Retinal pigment epithelial cell (primary cell): Measurements from ENCODE around the gene DICER1.

Experiments
- DNase-seq: peaks from one replicate; pipeline ENCODE4 v3.0.0-alpha.2; 2010; ENCODE audit warnings: low read depth
- H3K4me3 ChIP-seq: 2 replicates; pipeline ENCODE4 v1.5.1; 2011; ENCODE audit warnings: mild to moderate bottlenecking, low read length, control low read depth, moderate library complexity
- TF ChIP-seq, protein P1 (sequence below): conservative IDR thresholded peaks from 2 replicates; pipeline ENCODE4 v1.5.1; 2011; ENCODE audit warnings: low read depth, low read length, control low read depth, inconsistent platforms

DICER1 gene

DNA sequence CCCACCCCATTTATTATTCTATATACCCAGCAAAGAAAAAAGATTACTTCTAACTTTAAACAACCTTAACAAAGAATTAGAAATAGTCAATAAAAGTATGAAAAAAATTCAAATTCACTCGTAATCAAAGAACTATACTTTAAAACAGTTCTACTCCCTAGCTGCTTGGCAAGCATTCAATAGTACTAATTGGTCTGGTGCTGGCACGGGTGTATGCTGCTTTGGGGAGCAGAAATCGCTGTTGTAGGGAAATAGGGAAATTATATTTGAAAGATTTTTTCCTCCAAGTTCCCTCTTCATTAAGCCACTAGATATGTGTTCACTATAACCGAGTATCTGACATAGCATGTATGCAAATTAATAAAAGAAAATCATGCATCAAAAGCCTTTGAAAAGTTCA lies 65.7 kb downstream of the DICER1 start:
- TF ChIP-seq, protein P1, sequence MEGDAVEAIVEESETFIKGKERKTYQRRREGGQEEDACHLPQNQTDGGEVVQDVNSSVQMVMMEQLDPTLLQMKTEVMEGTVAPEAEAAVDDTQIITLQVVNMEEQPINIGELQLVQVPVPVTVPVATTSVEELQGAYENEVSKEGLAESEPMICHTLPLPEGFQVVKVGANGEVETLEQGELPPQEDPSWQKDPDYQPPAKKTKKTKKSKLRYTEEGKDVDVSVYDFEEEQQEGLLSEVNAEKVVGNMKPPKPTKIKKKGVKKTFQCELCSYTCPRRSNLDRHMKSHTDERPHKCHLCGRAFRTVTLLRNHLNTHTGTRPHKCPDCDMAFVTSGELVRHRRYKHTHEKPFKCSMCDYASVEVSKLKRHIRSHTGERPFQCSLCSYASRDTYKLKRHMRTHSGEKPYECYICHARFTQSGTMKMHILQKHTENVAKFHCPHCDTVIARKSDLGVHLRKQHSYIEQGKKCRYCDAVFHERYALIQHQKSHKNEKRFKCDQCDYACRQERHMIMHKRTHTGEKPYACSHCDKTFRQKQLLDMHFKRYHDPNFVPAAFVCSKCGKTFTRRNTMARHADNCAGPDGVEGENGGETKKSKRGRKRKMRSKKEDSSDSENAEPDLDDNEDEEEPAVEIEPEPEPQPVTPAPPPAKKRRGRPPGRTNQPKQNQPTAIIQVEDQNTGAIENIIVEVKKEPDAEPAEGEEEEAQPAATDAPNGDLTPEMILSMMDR = no peak
- no peak for DNase-seq

DNA sequence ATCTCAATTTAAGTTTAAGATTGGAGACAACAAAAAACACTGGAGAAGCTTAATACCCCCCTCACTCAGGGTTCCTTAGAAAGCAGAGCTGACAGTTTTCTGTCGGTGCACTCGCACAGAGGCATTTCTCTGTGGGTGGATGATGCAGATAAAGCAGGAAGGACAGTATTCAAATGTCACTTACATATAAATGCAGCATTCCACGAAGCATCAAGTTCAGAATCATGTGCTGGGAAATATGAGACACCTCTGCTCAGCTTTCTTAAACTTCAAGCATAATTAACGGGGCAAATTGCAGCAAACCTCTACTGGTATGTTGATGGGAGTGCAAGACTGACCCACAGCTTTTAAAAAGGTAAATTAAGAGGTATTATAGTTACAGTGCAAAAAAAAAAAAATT lies 68.7 kb downstream of the DICER1 start:
- no peak overlapping the region for H3K4me3 ChIP-seq
- TF ChIP-seq, protein P1 = no peak
- DNase-seq = no peak

More for the DNA sequence above, 65.7 kb downstream of the DICER1 start:
- H3K4me3 ChIP-seq = no peak overlapping the region

DNA sequence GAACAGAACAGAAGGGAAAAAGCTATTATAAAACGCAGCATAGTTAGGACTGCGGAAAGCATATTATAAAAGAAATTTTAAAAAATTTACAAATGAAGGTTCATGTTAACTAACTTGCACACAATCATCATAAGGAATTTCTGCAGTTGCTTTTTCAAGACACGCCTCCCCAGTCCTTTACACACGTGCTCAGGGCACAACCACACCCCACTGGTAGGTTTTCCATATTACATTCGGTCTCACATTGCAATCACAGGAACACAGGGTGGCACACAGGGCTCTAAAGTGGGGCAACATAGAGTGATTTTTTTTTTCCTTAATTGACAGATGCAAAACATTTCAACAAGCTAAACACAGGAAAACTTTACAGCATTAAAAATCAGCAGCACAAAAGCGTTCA lies 69.7 kb downstream of the DICER1 start:
- TF ChIP-seq, protein P1 = no peak
- H3K4me3 ChIP-seq = no peak overlapping the region
- no peak for DNase-seq

DNA sequence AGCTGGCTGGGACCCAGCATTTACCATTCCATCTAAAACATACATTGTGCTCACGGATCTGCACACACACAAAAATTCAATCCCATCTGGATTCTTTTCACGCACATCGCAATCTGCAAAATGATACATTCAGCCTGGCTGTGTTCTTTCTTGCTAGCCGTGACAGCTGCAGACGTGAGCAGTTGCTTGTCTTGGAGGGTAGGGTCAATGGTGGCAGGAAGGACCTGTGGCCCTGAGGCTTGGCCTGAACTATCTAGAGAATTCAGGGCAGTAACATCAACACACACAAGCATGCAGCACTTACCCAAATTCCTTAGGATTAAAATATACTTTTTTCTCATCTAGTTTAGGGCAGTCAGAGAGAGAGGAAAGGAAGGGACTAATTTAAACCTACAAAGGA lies 72.0 kb downstream of the DICER1 start:
- no peak for DNase-seq
- H3K4me3 ChIP-seq = no peak overlapping the region
- TF ChIP-seq, protein P1 = no peak

DNA sequence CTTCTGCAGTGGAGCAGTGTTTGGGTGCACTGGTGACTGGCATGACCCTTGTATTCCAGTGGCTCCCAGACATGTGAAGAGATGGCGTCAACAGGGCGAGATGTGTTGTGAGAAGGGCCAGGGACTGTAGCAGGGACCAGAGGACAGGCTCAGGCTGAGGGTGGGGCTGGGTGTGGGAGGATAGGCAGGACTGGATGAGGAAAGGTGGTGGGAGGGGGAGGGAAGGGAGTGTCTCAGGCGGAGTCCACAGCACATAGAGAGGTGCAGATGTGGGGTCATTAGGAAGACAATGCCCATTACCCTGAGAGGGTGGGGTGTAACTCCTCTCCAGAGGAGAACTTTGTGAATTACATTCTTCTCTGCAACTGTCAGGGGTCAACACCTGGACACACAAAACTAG lies 78.5 kb downstream of the DICER1 start:
- H3K4me3 ChIP-seq = no peak overlapping the region
- TF ChIP-seq, protein P1 = no peak
- DNase-seq = no peak

DNA sequence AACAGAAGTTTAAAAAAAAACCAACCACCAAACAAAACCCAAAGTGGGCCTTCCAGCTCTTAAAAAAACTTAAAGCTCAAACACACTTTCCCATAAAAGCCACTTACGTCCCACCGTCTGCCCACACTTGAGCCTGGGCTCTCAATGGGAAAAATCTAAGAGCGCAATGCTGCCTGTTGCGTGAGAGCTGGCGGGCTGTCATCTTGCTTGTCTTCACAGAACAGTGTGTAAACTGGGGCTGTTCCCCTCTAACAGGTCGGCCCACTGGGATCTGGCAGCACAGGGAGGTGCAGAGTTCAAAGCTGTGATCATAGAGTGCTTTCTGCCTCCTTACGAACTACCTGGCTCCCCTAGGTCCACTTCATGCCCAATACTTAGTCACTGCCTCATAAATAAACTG lies 80.0 kb downstream of the DICER1 start:
- no peak for DNase-seq
- TF ChIP-seq, protein P1 = no peak
- H3K4me3 ChIP-seq = no peak overlapping the region

DNA sequence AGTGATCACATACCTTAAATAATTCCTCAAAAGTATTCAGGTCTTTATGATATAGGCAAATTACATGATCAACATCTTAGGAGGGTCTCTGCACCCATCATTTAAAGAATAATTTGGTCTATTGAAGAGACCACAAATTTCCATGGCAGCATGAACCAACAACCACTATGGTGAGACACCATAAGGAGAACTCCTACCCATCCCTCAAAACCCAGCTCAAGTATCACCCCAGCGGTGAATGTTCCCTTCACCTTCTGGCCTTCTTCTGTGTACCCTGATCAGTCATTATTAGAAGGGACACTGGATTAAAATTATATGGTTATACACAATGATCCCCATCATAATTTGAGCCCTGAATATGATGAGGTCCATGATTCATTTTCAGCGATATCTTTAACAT lies 81.5 kb downstream of the DICER1 start:
- DNase-seq = no peak
- TF ChIP-seq, protein P1 = no peak
- no peak overlapping the region for H3K4me3 ChIP-seq
